Measurements from ENCODE around the gene NIT2. TPM values are rescaled to one million over a fixed set of nuclear protein-coding genes. Genes with fewer than 3 reads are reported as not detected.

NIT2 gene
- polyA plus RNA-seq, 3 donors: 15.1 to 30.5 (median 24.6) TPM

DNA sequence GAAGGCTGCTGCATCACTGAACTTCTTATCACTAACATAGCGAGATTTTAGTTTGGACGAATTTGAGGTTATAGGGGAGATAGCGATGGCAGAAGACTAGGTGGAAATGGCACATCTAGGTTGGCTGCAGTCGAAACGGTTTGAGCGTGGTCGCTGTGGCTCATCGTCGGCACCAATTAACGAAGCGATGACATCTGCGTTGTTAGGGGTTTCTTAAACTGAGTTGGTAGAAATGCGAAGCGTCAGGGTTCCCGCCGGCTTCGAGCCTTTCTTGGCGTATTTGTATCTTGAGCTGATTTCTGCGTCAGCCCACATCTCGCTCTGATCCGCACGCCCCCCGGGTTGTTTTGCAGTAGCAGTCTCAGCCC, 67.1 kb downstream of the NIT2 start:
- Histone ChIP-seq H3K36me3 (replicated peaks in 1 of 2; ENCODE audit: control insufficient read depth in 1 of 2, insufficient read depth in 2 of 2, low read length in 2 of 2) (no peaks in the 10 kb centered on the region), H4K20me1 (ENCODE audit: insufficient read depth, low read length) (peaks cover 17% of the 10 kb centered on the region), H3K9ac (ENCODE audit: insufficient read depth, low read length, poor library complexity, severe bottlenecking) (peak overlapping the region; percentile 92), H3K9me3 (replicated peaks in 1 of 2; ENCODE audit: control insufficient read depth in 1 of 2, insufficient read depth in 1 of 2, low read length in 2 of 2) (no peaks in the 10 kb centered on the region), H3K4me3 (replicated peaks in 1 of 3; ENCODE audit: low read depth in 2 of 3, low read length in 3 of 3) (peak overlapping the region; percentile 86 to 96 (median 91)), H3K27ac (ENCODE audit: low read depth in 1 of 2, low read length in 2 of 2) (peak overlapping the region; percentile 85 to 86), H3K79me2 (ENCODE audit: insufficient read depth, low read length) (peaks cover 51% of the 10 kb centered on the region), H3K4me1 (ENCODE audit: control insufficient read depth in 1 of 2, insufficient read depth in 2 of 2, low read length in 2 of 2) (peaks cover 25 to 29% of the 10 kb centered on the region in 2 donors), H2AFZ (ENCODE audit: insufficient read depth, low read depth, low read length, poor library complexity, severe bottlenecking) (peak overlapping the region; percentile 92), H3K4me2 (replicated peaks; ENCODE audit: extremely low read depth, low read length, poor library complexity, severe bottlenecking) (peak overlapping the region; percentile 92), H3K27me3 (ENCODE audit: control insufficient read depth in 2 of 2, insufficient read depth in 2 of 2, low read length in 2 of 2) (no peaks in the 10 kb centered on the region)
- Mint-ChIP-seq H3K27ac (peak overlapping the region; percentile 91 to 97 (median 96)), H3K36me3 (peaks cover 2 to 7% of the 10 kb centered on the region in 2 donors), H3K4me3 (peak overlapping the region; percentile 89 to 99), H3K27me3 (ENCODE audit: low read depth in 3 of 3) (peaks cover 0 to 2% (median 0%) of the 10 kb centered on the region in 3 donors), H3K9me3 (peaks cover 0 to 5% (median 2%) of the 10 kb centered on the region in 7 donors), H3K4me1 (peaks cover 40% of the 10 kb centered on the region)
- 7% methylated on average over 20 of the region's 23 CpGs for WGBS (ENCODE audit: insufficient coverage)
- intact Hi-C loops (cut with micrococcal nuclease): loop anchor here (5.0 kb wide), 2 partner anchors 139 to 311 kb away; partner anchors contain the start of gene TBC1D23 (in 1 of the 2)
- TF ChIP-seq, protein P1, sequence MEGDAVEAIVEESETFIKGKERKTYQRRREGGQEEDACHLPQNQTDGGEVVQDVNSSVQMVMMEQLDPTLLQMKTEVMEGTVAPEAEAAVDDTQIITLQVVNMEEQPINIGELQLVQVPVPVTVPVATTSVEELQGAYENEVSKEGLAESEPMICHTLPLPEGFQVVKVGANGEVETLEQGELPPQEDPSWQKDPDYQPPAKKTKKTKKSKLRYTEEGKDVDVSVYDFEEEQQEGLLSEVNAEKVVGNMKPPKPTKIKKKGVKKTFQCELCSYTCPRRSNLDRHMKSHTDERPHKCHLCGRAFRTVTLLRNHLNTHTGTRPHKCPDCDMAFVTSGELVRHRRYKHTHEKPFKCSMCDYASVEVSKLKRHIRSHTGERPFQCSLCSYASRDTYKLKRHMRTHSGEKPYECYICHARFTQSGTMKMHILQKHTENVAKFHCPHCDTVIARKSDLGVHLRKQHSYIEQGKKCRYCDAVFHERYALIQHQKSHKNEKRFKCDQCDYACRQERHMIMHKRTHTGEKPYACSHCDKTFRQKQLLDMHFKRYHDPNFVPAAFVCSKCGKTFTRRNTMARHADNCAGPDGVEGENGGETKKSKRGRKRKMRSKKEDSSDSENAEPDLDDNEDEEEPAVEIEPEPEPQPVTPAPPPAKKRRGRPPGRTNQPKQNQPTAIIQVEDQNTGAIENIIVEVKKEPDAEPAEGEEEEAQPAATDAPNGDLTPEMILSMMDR (IDR thresholded peaks at IDR 0.05): no peak
- DNase-seq: peak in 2 of 3 donors; percentile 2 to 13

- peaks cover 45% of the 10 kb centered on the region for H3K79me2 ChIP-seq (ENCODE audit: insufficient read depth, low read length)
- TF ChIP-seq, protein P1 (IDR thresholded peaks at IDR 0.05): no peak
- H3K4me3 ChIP-seq (replicated peaks in 1 of 3; ENCODE audit: low read depth in 2 of 3, low read length in 3 of 3): peak overlapping the region; percentile 86 to 96 (median 91)
- Mint-ChIP-seq H3K4me3 (peak overlapping the region; percentile 89 to 99), H3K4me1 (peaks cover 39% of the 10 kb centered on the region), H3K27ac (peak overlapping the region in 3 of 7 donors; percentile 91 to 97 (median 94)), H3K36me3 (peaks cover 4 to 7% of the 10 kb centered on the region in 2 donors), H3K27me3 (ENCODE audit: low read depth in 3 of 3) (peaks cover 0 to 2% (median 0%) of the 10 kb centered on the region in 3 donors), H3K9me3 (peaks cover under 1 to 8% (median 5%) of the 10 kb centered on the region in 7 donors)
- peaks cover 0 to 3% of the 10 kb centered on the region in 2 donors for H3K9me3 ChIP-seq (replicated peaks in 1 of 2; ENCODE audit: control insufficient read depth in 1 of 2, insufficient read depth in 1 of 2, low read length in 2 of 2)
- peaks cover 25 to 29% of the 10 kb centered on the region in 2 donors for H3K4me1 ChIP-seq (ENCODE audit: control insufficient read depth in 1 of 2, insufficient read depth in 2 of 2, low read length in 2 of 2)
- no peaks in the 10 kb centered on the region for H3K36me3 ChIP-seq (replicated peaks in 1 of 2; ENCODE audit: control insufficient read depth in 1 of 2, insufficient read depth in 2 of 2, low read length in 2 of 2)
- H3K27me3 ChIP-seq (ENCODE audit: control insufficient read depth in 2 of 2, insufficient read depth in 2 of 2, low read length in 2 of 2): no peaks in the 10 kb centered on the region
- no CpG with 5 or more reads among the region's 2 CpGs for WGBS (ENCODE audit: insufficient coverage)
- DNase-seq: no peak
- H2AFZ ChIP-seq (ENCODE audit: insufficient read depth, low read depth, low read length, poor library complexity, severe bottlenecking): peak overlapping the region; percentile 92
- H4K20me1 ChIP-seq (ENCODE audit: insufficient read depth, low read length): peaks cover 11% of the 10 kb centered on the region
- no peak overlapping the region for H3K9ac ChIP-seq (ENCODE audit: insufficient read depth, low read length, poor library complexity, severe bottlenecking)
- intact Hi-C loops (cut with micrococcal nuclease): loop anchor here (5.0 kb wide), 2 partner anchors 140 to 310 kb away; partner anchors contain the start of gene TBC1D23 (in 1 of the 2)
- H3K4me2 ChIP-seq (replicated peaks; ENCODE audit: extremely low read depth, low read length, poor library complexity, severe bottlenecking): peak overlapping the region; percentile 92
- H3K27ac ChIP-seq (ENCODE audit: low read depth in 1 of 2, low read length in 2 of 2): peak overlapping the region in 1 of 2 donors; percentile 86
Measured at GRCh38 chr3:100402256-100402655, 67.7 kb downstream of the NIT2 start.
